ENCODE results near the gene ADGRG2.

ADGRG2 gene

GRCh38 chrX:18971506-18971905 is 150.8 kb downstream of the ADGRG2 start:
- no peaks in the 10 kb centered on the region for H3K27me3 ChIP-seq (ENCODE audit: insufficient read depth, poor library complexity, severe bottlenecking)
- no peak overlapping the region for H3K27ac ChIP-seq (replicated peaks)

GRCh38 chrX:18970465-18970864 is 151.8 kb downstream of the ADGRG2 start:
- TF ChIP-seq SPI1 (IDR thresholded peaks at IDR 0.05; ENCODE audit: borderline replicate concordance, low read depth) (no peak), POLR2AphosphoS5 (IDR thresholded peaks at IDR 0.05; ENCODE audit: low read depth) (no peak), REST (IDR thresholded peaks at IDR 0.05; ENCODE audit: insufficient replicate concordance, low read depth) (no peak), CTCF (IDR thresholded peaks at IDR 0.05; ENCODE audit: insufficient read depth, low read length) (no peak), GABPA (IDR thresholded peaks at IDR 0.05; ENCODE audit: low read depth) (no peak)
- no peak for DNase-seq (ENCODE audit: low read depth in 1 of 2, low spot score in 1 of 2)
- Histone ChIP-seq H3K27me3 (ENCODE audit: insufficient read depth, poor library complexity, severe bottlenecking) (no peaks in the 10 kb centered on the region), H3K27ac (replicated peaks) (no peak overlapping the region), H3K4me3 (replicated peaks; ENCODE audit: insufficient read depth, low read length) (no peak overlapping the region)

More at GRCh38 chrX:18971506-18971905, 150.8 kb downstream of the ADGRG2 start:
- no peak overlapping the region for H3K4me3 ChIP-seq (replicated peaks; ENCODE audit: insufficient read depth, low read length)
- DNase-seq (ENCODE audit: low read depth in 1 of 2, low spot score in 1 of 2) = no peak
- TF ChIP-seq REST (IDR thresholded peaks at IDR 0.05; ENCODE audit: insufficient replicate concordance, low read depth) = no peak
- TF ChIP-seq SPI1 (IDR thresholded peaks at IDR 0.05; ENCODE audit: borderline replicate concordance, low read depth) = no peak
- no peak for TF ChIP-seq POLR2AphosphoS5 (IDR thresholded peaks at IDR 0.05; ENCODE audit: low read depth)
- TF ChIP-seq GABPA (IDR thresholded peaks at IDR 0.05; ENCODE audit: low read depth) = no peak
- no peak for TF ChIP-seq CTCF (IDR thresholded peaks at IDR 0.05; ENCODE audit: insufficient read depth, low read length)

- Histone ChIP-seq H3K27ac (replicated peaks) (no peak overlapping the region), H3K27me3 (ENCODE audit: insufficient read depth, poor library complexity, severe bottlenecking) (no peaks in the 10 kb centered on the region), H3K4me3 (replicated peaks; ENCODE audit: insufficient read depth, low read length) (no peak overlapping the region)
- no peak for TF ChIP-seq CTCF (IDR thresholded peaks at IDR 0.05; ENCODE audit: insufficient read depth, low read length)
- no peak for TF ChIP-seq GABPA (IDR thresholded peaks at IDR 0.05; ENCODE audit: low read depth)
- no peak for TF ChIP-seq REST (IDR thresholded peaks at IDR 0.05; ENCODE audit: insufficient replicate concordance, low read depth)
- TF ChIP-seq SPI1 (IDR thresholded peaks at IDR 0.05; ENCODE audit: borderline replicate concordance, low read depth) = no peak
- no peak for TF ChIP-seq POLR2AphosphoS5 (IDR thresholded peaks at IDR 0.05; ENCODE audit: low read depth)
- DNase-seq (ENCODE audit: low read depth in 1 of 2, low spot score in 1 of 2) = no peak
Observed at GRCh38 chrX:18966624-18967023, 155.6 kb downstream of the ADGRG2 start.
